Mesendoderm (in vitro differentiated cells): ENCODE data around the gene CD53.

Experiments
- DNase-seq: peaks from one replicate; pipeline ENCODE4 v3.0.0; 2013
- H2AK5ac ChIP-seq: 2 replicates; pipeline ENCODE4 v1.6.1; 2013; ENCODE audit warnings: low read length, inconsistent platforms
- H2BK120ac ChIP-seq: 2 replicates; pipeline ENCODE4 v1.6.1; 2013; ENCODE audit warnings: low read depth, mild to moderate bottlenecking, low read length, moderate library complexity, mixed read lengths
- H2BK15ac ChIP-seq: replicated peaks from 2 replicates; pipeline ENCODE4 v1.6.1; 2013; ENCODE audit warnings: low read depth, mild to moderate bottlenecking, moderate library complexity
- H2BK5ac ChIP-seq: 2 replicates; pipeline ENCODE4 v1.6.1; 2013; ENCODE audit warnings: low read length, inconsistent platforms
- H3K18ac ChIP-seq: 2 replicates; pipeline ENCODE4 v1.6.1; 2013; ENCODE audit warnings: mild to moderate bottlenecking, low read length, mixed read lengths
- H3K23ac ChIP-seq: one replicate; pipeline ENCODE4 v1.6.1; 2013; ENCODE audit warnings: low read length
- H3K27ac ChIP-seq: 2 replicates; pipeline ENCODE4 v1.5.1; 2013; ENCODE audit warnings: low read depth, mild to moderate bottlenecking, inconsistent platforms, low read length, moderate library complexity
- H3K27me3 ChIP-seq: 2 replicates; pipeline ENCODE4 v1.6.1; 2013; ENCODE audit warnings: low read length, control low read depth, mild to moderate bottlenecking, inconsistent platforms; ENCODE audit not compliant: insufficient read depth, poor library complexity
- H3K36me3 ChIP-seq: 2 replicates; pipeline ENCODE4 v1.6.1; 2013; ENCODE audit warnings: low read length, inconsistent platforms; ENCODE audit not compliant: control insufficient read depth, insufficient read depth
- H3K4ac ChIP-seq: one replicate; pipeline ENCODE4 v1.6.1; 2013; ENCODE audit warnings: low read depth, mild to moderate bottlenecking, low read length, moderate library complexity
- H3K4me1 ChIP-seq: 2 replicates; pipeline ENCODE4 v1.6.1; 2013; ENCODE audit warnings: low read depth, low read length, inconsistent platforms; ENCODE audit not compliant: control insufficient read depth
- H3K4me2 ChIP-seq: 2 replicates; pipeline ENCODE4 v1.6.1; 2013; ENCODE audit warnings: low read length
- H3K4me3 ChIP-seq: 2 replicates; pipeline ENCODE4 v1.5.1; 2013; ENCODE audit warnings: mild to moderate bottlenecking, low read length
- H3K56ac ChIP-seq: one replicate; pipeline ENCODE4 v1.6.1; 2013; ENCODE audit warnings: low read length
- H3K79me1 ChIP-seq: 2 replicates; pipeline ENCODE4 v1.6.1; 2013; ENCODE audit warnings: low read length, inconsistent platforms
- H3K79me2 ChIP-seq: 2 replicates; pipeline ENCODE4 v1.6.1; 2013; ENCODE audit warnings: mild to moderate bottlenecking, low read length; ENCODE audit not compliant: control insufficient read depth, insufficient read depth
- H3K9ac ChIP-seq: 2 replicates; pipeline ENCODE4 v1.6.1; 2013; ENCODE audit warnings: low read length, inconsistent platforms
- H4K5ac ChIP-seq: one replicate; pipeline ENCODE4 v1.6.1; 2013; ENCODE audit warnings: low read length
- H4K8ac ChIP-seq: one replicate; pipeline ENCODE4 v1.6.1; 2013; ENCODE audit warnings: low read depth, mild to moderate bottlenecking, control low read depth, low read length, moderate library complexity
- WGBS: extraction: QIAGEN DNeasy Blood & Tissue Kit; methylation state at CpG from one replicate; pipeline ENCODE4 v1.1.7; 2013; ENCODE audit warnings: low lambda C conversion rate, missing lambda C conversion rate; ENCODE audit not compliant: insufficient coverage; ENCODE audit errors: extremely low coverage; 5-methylcytosine and 5-hydroxymethylcytosine counted together

The CD53 gene

DNA sequence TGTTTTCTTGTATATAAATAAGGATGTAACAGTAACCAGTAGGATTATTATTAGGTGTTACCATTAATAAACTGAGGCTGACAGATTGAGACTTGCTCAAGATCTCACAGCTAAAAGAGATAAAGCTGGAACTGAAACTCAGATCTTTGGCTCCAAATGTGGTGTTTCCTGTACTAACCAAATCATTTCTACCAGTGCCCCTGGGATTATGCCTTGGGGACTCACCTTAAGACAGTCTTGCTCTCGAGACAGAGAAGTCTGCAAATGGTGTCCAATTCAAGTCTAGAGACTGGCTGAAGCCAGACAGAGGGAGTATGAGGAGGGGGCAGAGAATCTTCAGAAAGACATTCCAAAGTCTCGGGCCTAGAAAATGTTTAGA lies 593 bp upstream of the CD53 start:
- no peak overlapping the region for H3K18ac ChIP-seq
- no peaks in the 10 kb centered on the region for H3K79me1 ChIP-seq
- no peak overlapping the region for H2AK5ac ChIP-seq
- H3K56ac ChIP-seq = no peak overlapping the region
- no peak overlapping the region for H4K5ac ChIP-seq
- no peaks in the 10 kb centered on the region for H3K79me2 ChIP-seq
- H3K27ac ChIP-seq = no peak overlapping the region
- no peak overlapping the region for H3K23ac ChIP-seq
- no peak overlapping the region for H3K4me3 ChIP-seq
- H3K9ac ChIP-seq = no peak overlapping the region
- H2BK120ac ChIP-seq = no peak overlapping the region
- H3K4me2 ChIP-seq = no peak overlapping the region
- no peaks in the 10 kb centered on the region for H3K4me1 ChIP-seq
- H2BK15ac ChIP-seq = no peak overlapping the region
- H3K36me3 ChIP-seq = no peaks in the 10 kb centered on the region
- H3K4ac ChIP-seq = no peak overlapping the region
- no peak overlapping the region for H2BK5ac ChIP-seq
- no peak overlapping the region for H4K8ac ChIP-seq
- DNase-seq = no peak
- H3K27me3 ChIP-seq = no peaks in the 10 kb centered on the region
- WGBS = no CpG with 5 or more reads among the region's 2 CpGs

- H2BK5ac ChIP-seq = no peak overlapping the region
- no peak overlapping the region for H2AK5ac ChIP-seq
- H3K18ac ChIP-seq = no peak overlapping the region
- H3K79me2 ChIP-seq = no peaks in the 10 kb centered on the region
- H3K36me3 ChIP-seq = no peaks in the 10 kb centered on the region
- no peak overlapping the region for H2BK120ac ChIP-seq
- H3K4ac ChIP-seq = no peak overlapping the region
- WGBS = no CpG with 5 or more reads among the region's 4 CpGs
- no peak overlapping the region for H3K27ac ChIP-seq
- H4K5ac ChIP-seq = no peak overlapping the region
- H3K4me3 ChIP-seq = no peak overlapping the region
- no peaks in the 10 kb centered on the region for H3K27me3 ChIP-seq
- no peak overlapping the region for H2BK15ac ChIP-seq
- H4K8ac ChIP-seq = no peak overlapping the region
- no peak overlapping the region for H3K9ac ChIP-seq
- no peaks in the 10 kb centered on the region for H3K79me1 ChIP-seq
- DNase-seq = no peak
- H3K56ac ChIP-seq = no peak overlapping the region
- H3K4me2 ChIP-seq = no peak overlapping the region
- H3K23ac ChIP-seq = no peak overlapping the region
- H3K4me1 ChIP-seq = no peaks in the 10 kb centered on the region
Observed at GRCh38 chr1:110873856-110874255, 908 bp downstream of the CD53 start.

DNA sequence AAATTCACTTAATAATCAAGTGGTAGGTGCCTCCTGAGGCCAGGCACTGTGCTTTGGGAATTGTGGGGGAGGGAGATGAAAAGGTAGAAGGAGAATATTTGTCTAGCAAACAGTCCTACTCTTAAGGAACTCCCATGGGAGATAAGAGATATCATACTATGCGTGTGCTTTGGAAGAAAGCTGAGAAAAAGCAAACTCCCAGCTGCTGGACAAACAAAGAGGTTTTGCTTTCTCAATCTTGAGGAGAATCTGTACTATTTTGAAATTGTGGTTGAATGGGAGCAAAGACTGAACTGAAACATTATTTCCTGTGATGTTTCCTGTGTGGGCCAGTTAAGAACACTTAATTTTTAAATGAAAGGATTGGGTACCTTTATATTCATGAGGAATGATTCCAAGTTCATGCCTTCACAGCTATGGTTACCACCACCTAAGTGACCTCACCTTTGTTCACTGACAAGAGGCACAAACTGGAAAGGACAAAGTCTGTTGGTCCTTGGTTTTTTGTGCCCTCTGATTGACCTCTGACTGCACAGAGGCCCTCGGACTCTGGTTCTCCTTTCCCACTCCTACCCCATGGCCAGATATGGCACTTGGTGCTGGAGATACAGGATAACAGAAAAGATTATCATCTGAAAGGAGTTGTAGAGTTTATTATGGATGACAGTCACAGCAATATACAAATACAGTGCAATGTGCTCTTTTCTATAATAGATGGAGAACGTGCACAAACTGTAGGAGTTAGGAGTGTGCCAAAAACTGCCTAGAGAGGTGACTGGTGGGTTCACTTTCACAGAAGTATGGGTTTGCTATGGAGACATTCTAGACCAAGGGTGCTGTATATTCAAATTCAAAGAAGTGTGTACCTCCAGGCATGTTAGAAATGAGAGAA lies 1.6 kb downstream of the CD53 start:
- H3K4me3 ChIP-seq = no peak overlapping the region
- H3K36me3 ChIP-seq = no peaks in the 10 kb centered on the region
- no peak overlapping the region for H3K23ac ChIP-seq
- H3K56ac ChIP-seq = no peak overlapping the region
- H4K5ac ChIP-seq = no peak overlapping the region
- no peak overlapping the region for H3K9ac ChIP-seq
- H2AK5ac ChIP-seq = no peak overlapping the region
- H3K4ac ChIP-seq = no peak overlapping the region
- no peak overlapping the region for H2BK120ac ChIP-seq
- H3K27ac ChIP-seq = no peak overlapping the region
- no CpG with 5 or more reads among the region's 3 CpGs for WGBS
- no peak overlapping the region for H4K8ac ChIP-seq
- H3K18ac ChIP-seq = no peak overlapping the region
- H2BK15ac ChIP-seq = no peak overlapping the region
- no peak for DNase-seq
- H3K27me3 ChIP-seq = no peaks in the 10 kb centered on the region
- no peak overlapping the region for H2BK5ac ChIP-seq
- H3K79me2 ChIP-seq = no peaks in the 10 kb centered on the region
- no peaks in the 10 kb centered on the region for H3K4me1 ChIP-seq
- no peak overlapping the region for H3K4me2 ChIP-seq
- no peaks in the 10 kb centered on the region for H3K79me1 ChIP-seq

DNA sequence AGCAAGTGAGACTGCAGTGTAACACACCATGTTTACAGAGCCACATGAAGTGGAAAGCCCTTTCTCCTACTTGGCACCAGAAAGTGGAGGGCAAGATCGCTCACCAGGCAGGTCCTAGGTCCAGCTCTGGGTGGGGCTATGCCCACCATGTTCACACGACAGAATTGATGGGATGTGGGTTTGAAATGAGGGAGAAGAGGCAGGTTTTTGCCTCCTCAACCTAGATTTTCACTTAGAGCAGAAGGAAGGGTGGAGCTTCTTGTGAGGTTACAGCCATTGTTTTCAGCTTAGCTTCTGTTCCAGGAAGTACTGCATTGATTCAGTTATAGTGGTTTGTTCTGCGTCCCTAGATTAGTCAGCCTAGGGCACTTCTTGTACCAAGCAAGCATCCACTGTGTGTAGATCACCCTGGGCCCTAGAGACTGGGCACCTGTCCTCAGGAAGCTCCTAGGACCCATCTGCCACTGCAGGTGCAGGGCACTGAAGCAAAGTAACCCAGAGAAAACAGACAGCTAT lies 2.3 kb downstream of the CD53 start:
- H2BK15ac ChIP-seq = no peak overlapping the region
- no peak overlapping the region for H4K5ac ChIP-seq
- H3K4me1 ChIP-seq = no peaks in the 10 kb centered on the region
- no peaks in the 10 kb centered on the region for H3K36me3 ChIP-seq
- no peak overlapping the region for H3K23ac ChIP-seq
- H3K4me2 ChIP-seq = no peak overlapping the region
- no peak overlapping the region for H3K18ac ChIP-seq
- no peak overlapping the region for H3K27ac ChIP-seq
- no peak for DNase-seq
- no peak overlapping the region for H3K4me3 ChIP-seq
- no peak overlapping the region for H3K4ac ChIP-seq
- no peak overlapping the region for H2BK120ac ChIP-seq
- H3K79me2 ChIP-seq = no peaks in the 10 kb centered on the region
- no peak overlapping the region for H2BK5ac ChIP-seq
- H2AK5ac ChIP-seq = no peak overlapping the region
- H3K27me3 ChIP-seq = no peaks in the 10 kb centered on the region
- H3K9ac ChIP-seq = no peak overlapping the region
- no CpG with 5 or more reads among the region's 3 CpGs for WGBS
- H3K79me1 ChIP-seq = no peaks in the 10 kb centered on the region
- H4K8ac ChIP-seq = no peak overlapping the region
- H3K56ac ChIP-seq = no peak overlapping the region

GRCh38 chr1:110876748-110877341 lies 3.9 kb downstream of the CD53 start:
- Histone ChIP-seq H3K23ac (no peak overlapping the region), H4K8ac (no peak overlapping the region), H2BK15ac (no peak overlapping the region), H2BK120ac (no peak overlapping the region), H3K4me1 (no peaks in the 10 kb centered on the region), H3K79me2 (no peaks in the 10 kb centered on the region), H3K79me1 (no peaks in the 10 kb centered on the region), H3K4ac (no peak overlapping the region), H3K18ac (no peak overlapping the region), H3K56ac (no peak overlapping the region), H4K5ac (no peak overlapping the region), H2BK5ac (no peak overlapping the region), H3K9ac (no peak overlapping the region), H3K4me3 (no peak overlapping the region), H3K27ac (no peak overlapping the region), H3K36me3 (no peaks in the 10 kb centered on the region), H3K4me2 (no peak overlapping the region), H2AK5ac (no peak overlapping the region), H3K27me3 (no peaks in the 10 kb centered on the region)
- DNase-seq = no peak
- no CpG with 5 or more reads among the region's 1 CpG for WGBS
